Stimulated activated CD4-positive, alpha-beta T cell treated with anti-CD3 and anti-CD28 coated beads, Interleukin-12 subunit alpha, Interleukin-12 subunit beta, amount 100 ng/mL, for 24 hours (primary cell): ENCODE data around the gene RIMS1.

Experiments used
- DNase-seq, 2 experiments: peaks; one replicate each; pipeline ENCODE4 v3.0.0-alpha.2; 2020; ENCODE audit warnings: low read depth in 2 of 2

Gene RIMS1

DNA sequence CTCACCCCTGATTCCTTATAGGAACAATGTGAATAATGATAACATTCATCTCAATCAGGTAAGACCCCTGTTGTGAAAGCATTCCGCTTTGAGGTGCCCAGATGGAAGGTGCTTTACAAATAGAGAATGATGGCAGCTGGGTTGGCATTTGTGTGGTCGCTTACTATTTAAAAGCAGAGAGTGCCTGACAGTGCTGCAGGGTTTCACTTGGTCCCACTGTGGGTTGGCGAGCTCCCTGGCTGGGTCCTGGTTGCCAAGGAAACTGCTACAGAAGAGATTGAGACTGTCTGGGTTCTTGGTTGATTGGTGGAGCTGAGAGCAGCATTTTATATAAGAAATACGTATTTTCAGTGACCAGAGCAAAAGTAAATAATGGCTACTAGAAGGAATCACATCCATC lies 528.3 kb downstream of the RIMS1 start:
- no peak for DNase-seq

DNA sequence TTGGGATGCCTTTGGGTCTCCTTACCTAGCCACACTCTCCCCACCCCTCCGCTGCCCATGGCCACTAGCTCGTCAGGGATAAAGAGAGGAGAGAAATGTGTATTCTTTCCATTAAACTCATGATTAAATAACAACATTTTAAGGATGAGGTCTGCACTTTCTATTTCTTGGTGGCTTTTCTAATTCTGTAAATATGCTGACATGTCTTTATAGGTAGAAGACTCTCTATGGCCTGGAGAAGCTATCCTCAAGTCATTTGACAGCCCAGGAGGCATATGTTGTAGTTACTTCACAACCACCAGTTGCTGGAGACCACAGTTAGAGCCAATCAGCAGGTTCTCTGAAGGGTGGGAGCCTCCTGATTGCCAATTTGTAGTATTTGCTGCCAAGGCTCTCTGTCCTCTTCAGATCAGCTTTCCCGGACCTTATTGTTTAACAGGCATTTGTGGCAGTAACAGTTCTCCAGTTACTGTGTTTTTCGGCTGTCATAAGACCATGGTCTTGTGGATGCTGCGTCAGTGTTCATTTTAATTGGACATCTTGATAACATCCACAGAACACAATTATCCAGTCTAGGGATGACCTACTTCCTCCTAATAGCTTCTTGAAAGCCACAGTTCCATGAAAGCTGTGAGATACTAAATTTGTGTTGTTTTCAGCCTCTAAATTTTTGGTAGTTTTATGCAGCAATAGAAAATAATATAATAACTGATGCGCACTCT lies 530.6 kb downstream of the RIMS1 start:
- no peak for DNase-seq

DNA sequence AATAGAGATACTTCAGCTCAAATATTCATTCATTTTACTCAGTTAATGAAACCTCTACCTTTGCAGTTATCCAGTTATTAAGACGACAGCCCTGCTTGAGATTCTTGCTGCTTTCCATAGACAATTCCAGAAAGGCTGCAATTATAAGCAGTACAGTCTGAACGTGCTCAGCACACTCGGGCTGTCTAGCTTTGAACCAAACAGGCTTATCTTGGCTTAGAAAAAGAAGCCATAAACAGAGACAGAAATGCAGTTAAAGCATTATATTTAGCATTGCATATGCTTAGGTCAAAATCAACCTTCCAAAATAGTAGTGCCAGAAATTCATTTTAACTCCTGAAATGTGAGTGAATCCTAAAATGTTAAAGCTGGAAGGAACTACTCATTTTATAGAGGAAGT lies 531.4 kb downstream of the RIMS1 start:
- no peak for DNase-seq

DNA sequence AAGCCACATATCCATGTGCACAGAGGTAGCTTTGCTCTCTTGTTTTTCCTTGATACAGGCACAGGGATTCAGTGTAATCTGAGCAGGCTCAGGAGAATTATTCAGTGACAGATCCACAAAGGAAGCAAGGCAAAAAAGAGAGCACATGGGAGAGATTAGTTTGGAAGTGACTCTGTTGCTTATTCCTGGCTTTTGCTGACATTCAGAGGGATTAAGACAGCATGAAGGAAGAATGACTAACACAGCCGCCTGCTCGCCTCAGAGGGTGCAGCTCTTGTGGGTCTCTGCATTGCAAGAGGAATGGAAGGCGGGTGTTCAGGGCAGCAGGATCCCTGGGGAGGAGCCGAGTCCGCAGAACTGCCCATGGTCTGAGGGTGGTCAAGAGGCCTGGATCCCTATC lies 532.1 kb downstream of the RIMS1 start:
- DNase-seq = no peak

DNA sequence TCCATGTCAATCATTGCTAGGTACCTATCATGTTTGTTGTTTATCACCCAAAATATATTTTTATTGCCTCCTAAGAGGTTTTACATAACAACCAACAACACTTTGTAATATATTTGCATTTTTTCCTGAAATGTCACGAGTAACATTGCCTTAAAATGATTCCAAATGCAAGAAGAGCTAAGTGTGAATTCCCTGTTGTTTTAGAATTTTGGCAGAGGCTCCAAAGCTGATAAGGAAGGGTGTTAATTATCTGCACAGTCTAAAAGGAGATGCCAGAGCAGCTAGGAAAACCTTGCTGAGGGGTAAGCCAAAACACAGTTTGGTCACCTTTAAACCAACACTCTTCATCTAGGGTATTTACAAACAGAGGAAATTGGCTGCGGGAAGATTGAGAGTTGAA lies 533.6 kb downstream of the RIMS1 start:
- DNase-seq = no peak

DNA sequence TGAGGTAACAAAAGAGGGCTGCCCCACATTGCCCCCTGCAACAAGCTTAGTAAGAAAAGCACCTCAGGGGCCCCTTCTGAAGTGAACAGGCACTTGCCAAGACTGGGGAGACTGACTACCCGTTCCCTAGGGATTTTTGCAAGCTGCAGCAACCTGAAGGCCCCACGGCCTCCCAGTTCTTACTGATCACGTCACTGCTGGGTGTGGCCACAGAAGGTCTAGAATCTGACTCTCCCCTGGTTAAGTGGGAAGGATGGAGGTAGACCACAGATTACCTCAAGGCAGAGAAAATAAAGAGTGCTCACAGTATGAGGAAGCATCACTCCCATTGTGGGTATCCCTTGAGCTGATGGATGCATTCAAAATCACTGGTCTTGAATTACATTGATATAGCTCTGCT lies 534.1 kb downstream of the RIMS1 start:
- no peak for DNase-seq

DNA sequence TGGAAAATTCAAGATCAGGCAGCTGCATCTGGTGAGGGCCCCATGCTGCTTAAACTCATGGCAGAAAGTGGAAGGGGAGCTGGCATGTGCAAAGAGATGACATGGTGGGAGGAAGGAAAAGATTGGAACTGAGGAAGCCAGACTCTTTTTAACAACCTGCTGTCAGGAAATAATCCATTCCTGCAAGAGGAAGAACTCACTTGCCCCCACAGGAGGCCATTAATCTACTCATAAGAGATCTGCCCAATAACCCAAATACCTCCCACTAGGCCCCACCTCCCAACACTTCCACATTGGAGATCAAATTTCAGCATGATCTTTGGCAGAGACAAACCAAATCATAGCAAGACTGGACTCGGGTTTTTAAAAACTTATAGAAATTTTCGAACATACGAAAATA lies 535.0 kb downstream of the RIMS1 start:
- no peak for DNase-seq

DNA sequence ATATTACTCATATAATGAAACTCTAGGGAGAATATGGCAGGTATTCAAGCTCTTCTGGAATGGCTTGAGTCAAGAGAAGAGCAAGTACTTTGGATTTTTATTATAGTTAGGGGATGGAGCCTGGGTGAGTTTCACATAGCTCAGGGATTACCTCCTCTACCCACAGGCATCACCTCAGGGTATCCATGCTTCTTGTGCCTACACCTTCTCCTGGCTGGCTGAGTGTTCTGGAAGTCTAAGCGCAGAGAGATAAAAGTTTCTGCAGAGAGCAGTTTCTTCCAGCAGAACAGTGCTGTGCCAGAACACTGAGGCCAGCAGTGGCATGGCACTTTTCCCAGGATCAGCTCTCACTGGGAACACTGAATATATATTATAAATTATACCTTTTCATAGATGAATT lies 535.8 kb downstream of the RIMS1 start:
- no peak for DNase-seq

DNA sequence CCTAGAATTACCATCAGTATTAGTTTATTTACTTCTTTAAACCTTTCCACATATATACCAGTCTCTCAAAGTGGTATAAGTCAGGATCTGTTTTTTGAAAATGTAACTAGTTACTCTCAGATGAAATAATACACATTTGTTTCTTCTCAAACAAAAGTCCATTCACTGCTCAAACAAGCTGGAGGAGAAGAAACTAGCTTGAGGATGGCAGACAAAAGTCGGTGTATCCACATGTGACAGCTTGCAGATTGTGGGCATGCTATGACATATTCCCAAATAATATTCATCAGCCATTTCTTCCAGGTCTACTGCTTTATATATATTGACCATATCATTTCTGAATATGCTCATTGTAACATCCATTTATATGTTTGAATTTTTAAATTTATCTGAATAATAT lies 538.1 kb downstream of the RIMS1 start:
- DNase-seq = no peak

DNA sequence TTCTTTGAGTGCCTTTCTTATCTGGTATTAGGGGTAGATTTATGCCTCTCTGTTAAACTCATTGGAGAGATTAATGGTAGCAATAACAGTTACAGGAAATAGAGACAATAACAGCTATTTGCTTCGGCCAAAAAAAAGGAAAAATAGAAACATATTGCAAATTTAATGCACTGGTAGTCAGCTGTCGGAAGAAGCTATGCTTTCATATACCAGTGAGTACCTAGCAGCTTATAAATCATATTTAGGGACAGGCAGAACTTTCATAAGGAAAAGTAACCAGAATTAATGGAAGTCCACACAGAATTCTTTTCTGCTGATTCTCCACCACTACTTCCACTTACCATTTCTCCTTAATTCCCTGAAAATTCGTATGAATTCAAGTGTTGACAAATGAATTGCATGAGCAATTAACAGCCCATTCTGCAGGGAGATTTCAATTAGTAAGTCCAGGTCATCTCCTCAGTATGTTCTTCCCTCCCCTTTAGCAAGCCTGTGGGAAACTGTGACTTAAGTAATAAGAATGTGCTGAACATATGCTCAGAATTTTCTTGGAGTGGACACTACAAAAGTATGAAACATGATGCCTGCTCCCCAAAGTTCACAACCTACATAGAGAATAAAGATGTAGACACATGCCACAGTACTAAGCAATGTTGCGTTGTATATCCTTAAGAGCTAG lies 538.8 kb downstream of the RIMS1 start:
- DNase-seq = no peak

DNA sequence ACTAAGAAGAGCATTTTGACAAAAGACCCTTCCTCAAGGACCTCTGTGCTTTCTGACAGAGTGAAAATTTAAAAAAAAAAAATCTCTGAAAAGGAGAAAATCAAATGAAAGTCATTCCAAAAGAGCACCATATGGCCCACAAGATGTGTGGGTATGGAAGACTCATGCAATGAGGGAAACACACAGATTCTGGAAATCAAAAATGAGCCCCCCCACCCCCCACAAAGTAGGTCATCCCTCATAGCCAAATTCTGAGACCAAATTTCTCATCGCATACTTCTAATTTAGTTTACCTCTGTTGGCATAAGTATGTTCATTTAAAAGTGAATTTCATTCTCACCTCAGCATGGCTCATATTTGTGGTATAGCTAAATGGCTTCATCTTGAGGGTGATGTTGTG lies 554.3 kb downstream of the RIMS1 start:
- DNase-seq = no peak

DNA sequence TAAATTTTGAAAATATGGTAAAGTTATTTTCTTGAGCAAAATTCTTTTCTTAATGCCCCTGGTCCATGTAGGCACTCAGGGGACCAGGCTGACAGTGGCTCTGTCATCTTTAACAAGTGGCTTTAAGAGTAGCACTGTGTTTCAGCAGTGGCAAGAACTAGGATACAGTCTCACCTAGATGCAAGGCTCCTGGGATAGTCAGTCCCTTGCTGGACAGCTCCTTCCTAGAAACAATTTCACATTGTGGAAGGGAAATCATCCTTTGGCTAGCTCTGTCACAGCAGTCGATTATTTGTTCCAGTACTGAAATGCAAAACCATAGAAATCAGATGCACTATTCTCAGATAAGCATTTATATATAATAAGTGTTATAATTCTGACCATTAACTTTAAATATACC lies 560.1 kb downstream of the RIMS1 start:
- no peak for DNase-seq
